PC-9 (cell line): Measurements from ENCODE around the gene ATP1B3.

ENCODE experiments used
- CTCF ChIP-seq: fragments of 200-600 bp; sonication (generic); conservative IDR thresholded peaks from 2 replicates; pipeline ENCODE4 v1.6.1; 2017; ENCODE audit warnings: mixed run types, antibody characterized with exemption, mild to moderate bottlenecking, moderate library complexity
- EZH2 ChIP-seq: fragments of 200-600 bp; sonication (generic); IDR thresholded peaks from 2 replicates; pipeline ENCODE4 v1.8.0; 2017; ENCODE audit warnings: antibody characterized with exemption, low read depth

- TF ChIP-seq CTCF: no peak
- no peak for TF ChIP-seq EZH2
Measured at GRCh38 chr3:141828890-141829289, 47.6 kb upstream of the ATP1B3 start.
